IMR-90 (cell line): ENCODE results near the gene LIMS4.
"Not testable (repeated sequence)": the region's sequence is repeated elsewhere in the genome, so short reads cannot be mapped to it uniquely, and the experiment has no call there.

Experiments used
- BHLHE40 ChIP-seq: fragments of 150-350 bp; IDR thresholded peaks from 2 replicates; pipeline ENCODE4 v1.6.1; 2016; ENCODE audit warnings: mild to moderate bottlenecking, low read depth, low read length
- CEBPB ChIP-seq: IDR thresholded peaks from 2 replicates; pipeline ENCODE4 v1.6.1; 2012; ENCODE audit warnings: low read depth, low read length, improper control_type of control experiment
- CHD1 ChIP-seq: IDR thresholded peaks from 2 replicates; pipeline ENCODE4 v1.6.1; 2012; ENCODE audit warnings: low read depth, low read length, improper control_type of control experiment
- CTCF ChIP-seq: conservative IDR thresholded peaks from 2 replicates; pipeline ENCODE4 v1.5.1; 2012; ENCODE audit warnings: mild to moderate bottlenecking, low read depth, low read length, improper control_type of control experiment
- MAZ ChIP-seq: IDR thresholded peaks from 2 replicates; pipeline ENCODE4 v1.6.1; 2012; ENCODE audit warnings: low read depth, mild to moderate bottlenecking, low read length, improper control_type of control experiment, moderate library complexity, borderline replicate concordance
- MXI1 ChIP-seq: IDR thresholded peaks from 2 replicates; pipeline ENCODE4 v1.6.1; 2012; ENCODE audit warnings: low read depth, mild to moderate bottlenecking, low read length, moderate library complexity, borderline replicate concordance
- NFE2L2 ChIP-seq: fragments of 150-350 bp; IDR thresholded peaks from 2 replicates; pipeline ENCODE4 v1.6.1; 2016; ENCODE audit warnings: low read depth, mild to moderate bottlenecking, low read length
- POLR2A ChIP-seq: IDR thresholded peaks from 2 replicates; pipeline ENCODE4 v1.6.1; 2012; ENCODE audit warnings: mild to moderate bottlenecking, low read depth, low read length
- RAD21 ChIP-seq: IDR thresholded peaks from 2 replicates; pipeline ENCODE4 v1.6.1; 2012; ENCODE audit warnings: low read length, improper control_type of control experiment
- RCOR1 ChIP-seq: IDR thresholded peaks from 2 replicates; pipeline ENCODE4 v1.6.1; 2012; ENCODE audit warnings: mild to moderate bottlenecking, low read length, improper control_type of control experiment; ENCODE audit not compliant: insufficient replicate concordance
- SMC3 ChIP-seq: fragments of 150-350 bp; IDR thresholded peaks from 2 replicates; pipeline ENCODE4 v1.6.1; 2016; ENCODE audit warnings: low read depth, mild to moderate bottlenecking, antibody characterized with exemption, low read length, moderate library complexity
- TF ChIP-seq, protein P1 (sequence below): fragments of 150-350 bp; IDR thresholded peaks from 2 replicates; pipeline ENCODE4 v1.6.1; 2017; ENCODE audit warnings: mild to moderate bottlenecking, antibody characterized with exemption, low read length, low read depth
- TF ChIP-seq, protein P2 (sequence below): fragments of 150-350 bp; IDR thresholded peaks from 2 replicates; pipeline ENCODE4 v1.6.1; 2016; ENCODE audit warnings: low read depth, mild to moderate bottlenecking, low read length, moderate library complexity, borderline replicate concordance

DNA sequence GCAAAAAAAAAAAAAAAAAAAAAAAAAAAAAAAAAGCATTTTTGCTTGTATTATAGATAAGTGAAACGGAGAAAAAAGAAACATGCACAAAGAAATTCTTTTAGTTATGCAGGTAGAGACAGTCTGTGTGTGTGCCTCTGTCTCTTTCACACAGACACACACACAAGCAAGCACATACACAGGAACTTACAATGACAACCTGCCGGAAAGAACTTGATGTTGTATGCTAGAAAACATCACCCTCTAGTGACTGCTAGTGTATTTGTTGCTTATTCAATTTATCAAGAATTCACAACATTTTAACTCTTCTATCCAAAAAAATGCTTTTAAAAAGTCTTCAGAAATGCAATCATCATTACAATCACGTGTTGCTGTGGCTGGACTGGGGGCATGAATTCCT lies 8.6 kb upstream of the LIMS4 start:
- not testable (repeated sequence) for TF ChIP-seq CTCF, RAD21, POLR2A, CEBPB, RCOR1, MXI1, CHD1, NFE2L2, MAZ, SMC3, BHLHE40
- TF ChIP-seq, protein P1, sequence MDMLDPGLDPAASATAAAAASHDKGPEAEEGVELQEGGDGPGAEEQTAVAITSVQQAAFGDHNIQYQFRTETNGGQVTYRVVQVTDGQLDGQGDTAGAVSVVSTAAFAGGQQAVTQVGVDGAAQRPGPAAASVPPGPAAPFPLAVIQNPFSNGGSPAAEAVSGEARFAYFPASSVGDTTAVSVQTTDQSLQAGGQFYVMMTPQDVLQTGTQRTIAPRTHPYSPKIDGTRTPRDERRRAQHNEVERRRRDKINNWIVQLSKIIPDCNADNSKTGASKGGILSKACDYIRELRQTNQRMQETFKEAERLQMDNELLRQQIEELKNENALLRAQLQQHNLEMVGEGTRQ = not testable (repeated sequence)
- TF ChIP-seq, protein P2, sequence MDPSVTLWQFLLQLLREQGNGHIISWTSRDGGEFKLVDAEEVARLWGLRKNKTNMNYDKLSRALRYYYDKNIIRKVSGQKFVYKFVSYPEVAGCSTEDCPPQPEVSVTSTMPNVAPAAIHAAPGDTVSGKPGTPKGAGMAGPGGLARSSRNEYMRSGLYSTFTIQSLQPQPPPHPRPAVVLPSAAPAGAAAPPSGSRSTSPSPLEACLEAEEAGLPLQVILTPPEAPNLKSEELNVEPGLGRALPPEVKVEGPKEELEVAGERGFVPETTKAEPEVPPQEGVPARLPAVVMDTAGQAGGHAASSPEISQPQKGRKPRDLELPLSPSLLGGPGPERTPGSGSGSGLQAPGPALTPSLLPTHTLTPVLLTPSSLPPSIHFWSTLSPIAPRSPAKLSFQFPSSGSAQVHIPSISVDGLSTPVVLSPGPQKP = not testable (repeated sequence)
